ENCODE results near the gene DLK1. TPM values are rescaled to one million over a fixed set of nuclear protein-coding genes. Genes with fewer than 3 reads are reported as not detected.

Gene DLK1
- total RNA-seq, 2 donors from 2014 or later = not detected

DNA sequence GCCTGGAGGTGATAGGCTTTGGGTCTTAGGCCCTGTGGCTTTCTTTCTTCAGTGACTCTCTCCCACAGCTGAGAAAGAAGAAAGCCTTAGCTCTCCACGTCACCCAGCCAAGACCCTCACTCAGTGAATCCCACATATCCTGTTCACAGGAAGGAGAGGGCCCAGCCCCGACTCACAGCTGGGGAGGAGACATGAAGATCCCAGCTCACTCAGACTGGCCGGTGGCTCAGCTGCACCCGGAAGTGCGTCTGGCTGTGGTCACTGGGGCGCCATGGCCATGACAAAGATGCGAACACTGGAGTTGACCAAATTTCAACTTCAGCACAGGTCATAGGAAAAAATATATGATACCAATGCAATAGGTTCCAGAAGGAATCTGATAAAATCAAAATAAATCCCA, 14.2 kb downstream of the DLK1 start:
- H3K36me3 ChIP-seq = no peaks in the 10 kb centered on the region
- DNase-seq (ENCODE audit: low spot score) (no peak), ATAC-seq (ENCODE audit: insufficient number of reproducible peaks, low FRiP score, low read depth) (no peak)
- TF ChIP-seq, protein P1, sequence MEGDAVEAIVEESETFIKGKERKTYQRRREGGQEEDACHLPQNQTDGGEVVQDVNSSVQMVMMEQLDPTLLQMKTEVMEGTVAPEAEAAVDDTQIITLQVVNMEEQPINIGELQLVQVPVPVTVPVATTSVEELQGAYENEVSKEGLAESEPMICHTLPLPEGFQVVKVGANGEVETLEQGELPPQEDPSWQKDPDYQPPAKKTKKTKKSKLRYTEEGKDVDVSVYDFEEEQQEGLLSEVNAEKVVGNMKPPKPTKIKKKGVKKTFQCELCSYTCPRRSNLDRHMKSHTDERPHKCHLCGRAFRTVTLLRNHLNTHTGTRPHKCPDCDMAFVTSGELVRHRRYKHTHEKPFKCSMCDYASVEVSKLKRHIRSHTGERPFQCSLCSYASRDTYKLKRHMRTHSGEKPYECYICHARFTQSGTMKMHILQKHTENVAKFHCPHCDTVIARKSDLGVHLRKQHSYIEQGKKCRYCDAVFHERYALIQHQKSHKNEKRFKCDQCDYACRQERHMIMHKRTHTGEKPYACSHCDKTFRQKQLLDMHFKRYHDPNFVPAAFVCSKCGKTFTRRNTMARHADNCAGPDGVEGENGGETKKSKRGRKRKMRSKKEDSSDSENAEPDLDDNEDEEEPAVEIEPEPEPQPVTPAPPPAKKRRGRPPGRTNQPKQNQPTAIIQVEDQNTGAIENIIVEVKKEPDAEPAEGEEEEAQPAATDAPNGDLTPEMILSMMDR (IDR thresholded peaks at IDR 0.05) = no peak
- H3K4me1 ChIP-seq (ENCODE audit: control insufficient read depth in 1 of 2, low read depth in 2 of 2) = no peaks in the 10 kb centered on the region
- no peak overlapping the region for H3K27ac ChIP-seq
- no peaks in the 10 kb centered on the region for H3K9me3 ChIP-seq
- H3K27me3 ChIP-seq (replicated peaks; ENCODE audit: insufficient read depth) = no peaks in the 10 kb centered on the region
- no peak overlapping the region for H3K4me3 ChIP-seq

DNA sequence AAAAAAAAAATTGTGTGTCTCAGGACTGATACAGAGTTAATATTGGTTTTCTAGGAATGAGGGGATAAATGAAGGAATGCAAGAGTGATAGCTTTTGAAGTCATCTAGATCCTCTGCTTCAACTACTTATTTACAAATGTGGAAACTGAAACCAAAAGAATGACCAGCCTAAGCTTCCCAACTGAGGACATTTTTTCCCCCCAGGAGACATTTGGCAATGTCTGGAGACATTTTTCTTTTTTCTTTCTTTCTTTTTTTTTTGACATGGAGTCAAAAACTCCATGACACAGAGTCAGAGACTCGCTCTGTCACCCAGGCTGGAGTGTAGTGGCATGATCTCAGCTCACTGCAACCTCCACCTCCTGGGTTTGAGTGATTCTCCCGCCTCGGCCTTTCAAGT, 15.3 kb downstream of the DLK1 start:
- no peaks in the 10 kb centered on the region for H3K9me3 ChIP-seq
- DNase-seq (ENCODE audit: low spot score) = no peak

DNA sequence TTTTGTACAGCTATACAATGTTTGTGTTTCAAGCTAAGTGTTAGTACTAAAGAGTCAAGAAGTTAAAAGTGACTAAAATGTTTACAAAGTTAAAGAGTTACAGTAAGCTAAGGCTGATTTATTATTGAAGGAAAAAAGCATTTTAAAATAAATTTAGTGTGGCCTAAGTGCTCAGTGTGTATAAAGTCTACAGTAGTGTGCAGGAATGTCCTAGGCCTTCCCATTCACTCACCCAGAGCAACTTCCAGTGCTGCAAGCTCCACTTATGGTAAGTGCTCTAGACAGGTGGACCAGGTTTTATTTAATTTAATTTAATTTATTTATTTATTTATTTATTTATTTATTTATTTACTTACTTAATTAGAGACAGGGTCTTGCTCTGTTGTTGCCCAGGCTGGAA, 19.6 kb downstream of the DLK1 start:
- TF ChIP-seq, protein P1 (IDR thresholded peaks at IDR 0.05) = no peak
- no peak for ATAC-seq (ENCODE audit: insufficient number of reproducible peaks, low FRiP score, low read depth)
- H3K4me1 ChIP-seq (ENCODE audit: control insufficient read depth in 1 of 2, low read depth in 2 of 2) = no peaks in the 10 kb centered on the region
- H3K9me3 ChIP-seq = no peaks in the 10 kb centered on the region
- no peaks in the 10 kb centered on the region for H3K36me3 ChIP-seq
- H3K27ac ChIP-seq = no peak overlapping the region
- H3K27me3 ChIP-seq (replicated peaks; ENCODE audit: insufficient read depth) = no peaks in the 10 kb centered on the region
- no peak for DNase-seq (ENCODE audit: low spot score)
- no peak overlapping the region for H3K4me3 ChIP-seq

More for the DNA sequence above, 15.3 kb downstream of the DLK1 start:
- no peak for ATAC-seq (ENCODE audit: insufficient number of reproducible peaks, low FRiP score, low read depth)
- Histone ChIP-seq H3K4me3 (no peak overlapping the region), H3K27ac (no peak overlapping the region), H3K4me1 (ENCODE audit: control insufficient read depth in 1 of 2, low read depth in 2 of 2) (no peaks in the 10 kb centered on the region), H3K27me3 (replicated peaks; ENCODE audit: insufficient read depth) (no peaks in the 10 kb centered on the region), H3K36me3 (no peaks in the 10 kb centered on the region)
- TF ChIP-seq, protein P1 (IDR thresholded peaks at IDR 0.05) = no peak

DNA sequence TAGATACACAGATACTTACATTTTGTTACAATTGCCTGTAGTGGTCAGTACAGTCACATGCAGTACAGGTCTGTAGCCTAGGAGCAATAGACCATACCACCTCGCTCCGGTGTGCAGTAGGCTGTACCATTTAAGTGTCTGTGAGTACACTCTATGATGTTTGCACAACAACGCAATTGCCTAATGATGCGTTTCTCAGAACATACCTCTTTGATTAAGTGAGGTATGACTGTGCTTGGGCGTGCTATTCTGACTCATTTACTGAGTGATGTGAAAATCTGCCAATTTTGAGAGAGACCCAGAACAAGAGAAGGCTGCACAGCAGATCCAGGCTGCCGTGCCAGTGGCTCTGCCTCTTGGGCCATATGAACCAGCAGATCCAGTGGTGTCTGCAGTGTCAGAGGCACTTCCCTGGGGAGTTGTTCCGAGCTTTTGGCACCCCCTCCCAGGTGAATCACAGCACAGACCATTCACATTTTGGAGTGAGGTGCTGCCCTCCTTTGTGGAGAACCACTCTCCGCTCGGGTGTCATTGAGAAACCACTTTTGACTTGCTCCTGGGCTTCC, 20.4 kb downstream of the DLK1 start:
- ATAC-seq (ENCODE audit: insufficient number of reproducible peaks, low FRiP score, low read depth) = no peak
- DNase-seq (ENCODE audit: low spot score) = no peak
- Histone ChIP-seq H3K36me3 (no peaks in the 10 kb centered on the region), H3K4me3 (no peak overlapping the region), H3K9me3 (no peaks in the 10 kb centered on the region), H3K4me1 (ENCODE audit: control insufficient read depth in 1 of 2, low read depth in 2 of 2) (no peaks in the 10 kb centered on the region), H3K27me3 (replicated peaks; ENCODE audit: insufficient read depth) (no peaks in the 10 kb centered on the region), H3K27ac (no peak overlapping the region)
- TF ChIP-seq, protein P1 (IDR thresholded peaks at IDR 0.05) = no peak

DNA sequence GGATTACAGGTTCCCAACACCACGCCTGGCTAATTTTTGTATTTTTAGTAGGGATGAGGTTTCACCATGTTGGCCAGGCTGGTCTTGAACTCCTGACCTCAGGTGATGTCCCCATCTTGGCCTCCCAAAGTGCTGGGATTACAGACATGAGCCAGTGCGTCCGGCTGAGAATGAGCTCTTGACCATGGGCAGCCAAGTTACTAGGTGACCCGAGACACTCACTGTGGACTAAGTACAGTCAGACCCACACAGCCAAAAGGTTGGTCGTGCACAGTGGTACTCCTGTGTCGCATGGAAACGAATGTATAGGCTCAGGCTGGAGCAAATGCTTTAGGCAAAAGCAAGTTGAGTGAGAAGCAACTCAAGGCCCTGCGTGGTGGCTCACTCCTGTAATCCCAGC, 21.0 kb downstream of the DLK1 start:
- no peak overlapping the region for H3K27ac ChIP-seq
- no peak overlapping the region for H3K4me3 ChIP-seq
- DNase-seq (ENCODE audit: low spot score) (no peak), ATAC-seq (ENCODE audit: insufficient number of reproducible peaks, low FRiP score, low read depth) (no peak)
- H3K4me1 ChIP-seq (ENCODE audit: control insufficient read depth in 1 of 2, low read depth in 2 of 2) = no peaks in the 10 kb centered on the region
- H3K36me3 ChIP-seq = no peaks in the 10 kb centered on the region
- H3K27me3 ChIP-seq (replicated peaks; ENCODE audit: insufficient read depth) = no peaks in the 10 kb centered on the region
- TF ChIP-seq, protein P1 (IDR thresholded peaks at IDR 0.05) = no peak
- H3K9me3 ChIP-seq = no peaks in the 10 kb centered on the region

All from thoracic aorta (tissue), 2 donors.